Astrocyte (in vitro differentiated cells and primary cell): ENCODE measurements around the gene MTA1.
A peak's percentile ranks its signal among the peaks of the same experiment; 100 is the strongest.

Source experiments
- CTCF ChIP-seq: IDR thresholded peaks from 2 replicates; pipeline ENCODE4 v1.5.1; 2011; ENCODE audit warnings: low read depth, mild to moderate bottlenecking, inconsistent platforms, low read length, moderate library complexity; ENCODE audit not compliant: insufficient read depth
- EZH2 ChIP-seq: IDR thresholded peaks from 2 replicates; pipeline ENCODE4 v1.6.1; 2012; ENCODE audit warnings: mild to moderate bottlenecking, low read length, inconsistent platforms; ENCODE audit not compliant: insufficient read depth

- no peak for TF ChIP-seq CTCF
- peak; percentile 63 for TF ChIP-seq EZH2
Observed at GRCh38 chr14:105486974-105487448, 67.4 kb downstream of the MTA1 start.
